GM12892 (cell line): ENCODE data around the gene VPS11. TPM values are rescaled to one million over a fixed set of nuclear protein-coding genes. Genes with fewer than 3 reads are reported as not detected.
A peak's percentile ranks its signal among the peaks of the same experiment; 100 is the strongest.

ENCODE experiments used
- DNase-seq: peaks from one replicate; pipeline ENCODE4 v3.0.0; 2011; ENCODE audit not compliant: insufficient read length
- FAIRE-seq: peaks from 2 replicates; lab custom pipeline; 2011; peaks lifted over from hg19 to GRCh38; lab: Jason Lieb, UNC
- POLR2A ChIP-seq: IDR thresholded peaks from 2 replicates; pipeline ENCODE4 v1.6.1; 2011; ENCODE audit warnings: low read depth, low read length, control low read depth
- POLR2AphosphoS5 ChIP-seq: IDR thresholded peaks from 2 replicates; pipeline ENCODE4 v1.6.1; 2011; ENCODE audit warnings: low read depth, low read length, control low read depth
- TAF1 ChIP-seq: IDR thresholded peaks from 2 replicates; pipeline ENCODE4 v1.6.1; 2011; ENCODE audit warnings: low read depth, mild to moderate bottlenecking, control low read depth, low read length, borderline replicate concordance
- polyA plus RNA-seq: library from polyadenylated mRNA; unstranded; fragments of >200 nt; gene quantifications from one replicate; pipeline ENCODE4 v1.2.1, GENCODE V29; 2012; ENCODE audit warnings: missing spikeins, inconsistent platforms; ENCODE audit not compliant: missing spikeins

Gene VPS11
- 26.5 TPM for polyA plus RNA-seq

DNA sequence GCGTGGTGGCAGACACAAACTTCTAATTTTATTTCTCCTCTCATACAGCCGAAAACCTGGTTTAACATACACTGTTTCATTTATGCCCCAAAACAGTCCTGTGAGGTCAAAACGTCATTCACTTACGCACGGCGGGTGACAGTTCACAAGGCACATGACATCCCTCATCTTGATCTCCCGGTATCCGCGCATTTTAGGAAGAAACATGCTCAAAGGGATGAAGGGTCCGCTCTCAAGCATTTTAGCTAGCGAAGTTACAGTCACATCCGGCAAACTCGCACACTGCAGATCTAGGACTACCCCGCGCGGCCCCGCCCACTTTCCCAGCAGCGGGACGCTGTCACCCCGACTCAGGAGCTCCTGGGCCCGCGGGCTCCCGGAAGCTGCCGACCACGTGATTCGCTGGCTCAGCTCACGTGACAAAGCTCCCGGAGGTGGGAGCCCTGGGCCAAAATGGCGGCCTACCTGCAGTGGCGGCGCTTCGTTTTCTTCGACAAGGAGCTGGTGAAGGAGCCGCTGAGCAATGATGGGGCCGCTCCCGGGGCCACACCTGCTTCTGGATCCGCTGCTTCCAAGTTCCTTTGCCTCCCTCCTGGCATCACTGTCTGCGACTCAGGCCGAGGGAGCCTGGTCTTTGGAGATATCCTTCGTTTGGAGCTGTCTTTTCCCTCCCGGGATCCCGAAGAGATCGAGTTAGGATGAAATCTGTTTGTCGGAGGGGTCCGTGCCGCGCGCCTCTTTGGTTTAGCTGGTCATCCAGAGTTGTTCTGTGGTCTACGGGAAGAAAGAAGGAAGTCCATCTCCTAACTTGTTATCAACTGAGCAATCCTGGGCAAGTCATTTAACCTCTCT, at the start of gene VPS11:
Gene VPS11 (plus strand): TSS at position 448 of the 852 bp plus-strand sequence. CDS start 6 bp downstream, at position 454.
- DNase-seq (peak; percentile 100), FAIRE-seq (peak; percentile 93)
- TF ChIP-seq POLR2A (peak; percentile 85), TAF1 (peak; percentile 69; the same call in 1 of the 2 replicates), POLR2AphosphoS5 (0 out of 2 replicates have a peak, but pooled peaks have one; percentile 58)

GRCh38 chr11:119018074-119018938, 49.3 kb upstream of the VPS11 start, which contains the start of the genes RPS25 and TRAPPC4:
Gene RPS25, minus strand, starts transcription at chr11:119018343. Its CDS starts 59 bp downstream, at chr11:119018284.
Gene TRAPPC4, plus strand, starts transcription at chr11:119018766. Its CDS starts 30 bp downstream, at chr11:119018796.
- FAIRE-seq (peak; percentile 97), DNase-seq (peak; percentile 95)
- peak; percentile 96 for TF ChIP-seq POLR2AphosphoS5
- peak; percentile 95 for TF ChIP-seq POLR2A
- peak; percentile 89 for TF ChIP-seq TAF1

- TF ChIP-seq POLR2AphosphoS5 (no peak), TAF1 (no peak), POLR2A (no peak)
- no peak for DNase-seq
- no peak for FAIRE-seq
Observed at GRCh38 chr11:119019996-119020395, 47.6 kb upstream of the VPS11 start.

DNA sequence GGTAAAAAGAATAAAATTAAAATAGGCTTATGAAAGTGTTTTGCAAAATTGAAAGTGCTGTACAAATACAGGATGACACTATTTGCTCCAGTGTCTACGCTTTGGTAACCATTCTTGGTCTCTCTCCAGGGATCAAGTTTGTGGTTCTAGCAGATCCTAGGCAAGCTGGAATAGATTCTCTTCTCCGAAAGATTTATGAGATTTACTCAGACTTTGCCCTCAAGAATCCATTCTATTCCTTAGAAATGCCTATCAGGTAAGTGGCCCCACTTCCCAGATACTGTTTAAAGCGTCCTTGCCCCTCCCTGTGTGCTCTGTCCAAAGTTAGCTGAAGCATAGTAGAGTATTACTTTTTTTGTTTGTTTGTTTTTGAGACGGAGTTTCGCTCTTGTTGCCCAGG, 46.0 kb upstream of the VPS11 start:
- FAIRE-seq: peak; percentile 36

GRCh38 chr11:119023741-119024140, 43.9 kb upstream of the VPS11 start:
- TF ChIP-seq TAF1: no peak
- no peak for TF ChIP-seq POLR2A
- no peak for TF ChIP-seq POLR2AphosphoS5
- DNase-seq (no peak), FAIRE-seq (no peak)

More for the DNA sequence above, 46.0 kb upstream of the VPS11 start:
- no peak for DNase-seq
- no peak for TF ChIP-seq TAF1
- no peak for TF ChIP-seq POLR2AphosphoS5
- no peak for TF ChIP-seq POLR2A

DNA sequence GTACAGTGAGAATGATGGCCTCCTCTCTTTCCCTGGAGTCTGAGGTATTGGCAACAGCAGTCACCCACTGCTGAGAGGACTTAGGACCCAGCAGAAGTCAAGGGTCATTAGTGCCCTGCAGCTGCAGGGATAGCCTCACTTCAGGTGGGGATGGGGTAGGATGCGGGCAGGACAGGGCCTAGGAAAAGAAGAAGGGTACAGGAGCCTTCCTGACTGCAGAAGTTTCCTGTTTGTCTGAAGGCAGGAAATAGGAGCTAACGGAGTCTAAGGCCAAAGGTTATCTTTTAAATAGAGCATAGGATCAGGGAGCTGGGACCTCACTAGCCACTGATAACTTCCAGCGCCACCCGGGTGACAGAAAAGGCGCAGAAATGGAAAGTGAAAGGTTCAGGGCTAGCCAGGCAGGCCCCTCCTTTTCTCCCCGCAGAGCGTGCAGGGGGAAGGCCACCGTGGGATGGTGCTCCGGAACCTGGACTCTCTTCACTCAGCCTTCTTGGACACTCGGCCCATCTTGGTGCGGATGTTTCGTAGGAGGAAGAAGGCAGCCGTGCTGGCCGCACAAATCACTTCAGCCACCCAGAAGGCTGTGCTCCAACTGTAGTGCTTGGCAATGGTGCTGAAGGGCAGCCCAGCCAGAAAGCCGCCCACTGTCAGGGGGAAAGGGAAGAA, 43.1 kb upstream of the VPS11 start:
- TF ChIP-seq POLR2A (no peak), POLR2AphosphoS5 (no peak), TAF1 (no peak)
- FAIRE-seq: no peak
- DNase-seq: no peak

DNA sequence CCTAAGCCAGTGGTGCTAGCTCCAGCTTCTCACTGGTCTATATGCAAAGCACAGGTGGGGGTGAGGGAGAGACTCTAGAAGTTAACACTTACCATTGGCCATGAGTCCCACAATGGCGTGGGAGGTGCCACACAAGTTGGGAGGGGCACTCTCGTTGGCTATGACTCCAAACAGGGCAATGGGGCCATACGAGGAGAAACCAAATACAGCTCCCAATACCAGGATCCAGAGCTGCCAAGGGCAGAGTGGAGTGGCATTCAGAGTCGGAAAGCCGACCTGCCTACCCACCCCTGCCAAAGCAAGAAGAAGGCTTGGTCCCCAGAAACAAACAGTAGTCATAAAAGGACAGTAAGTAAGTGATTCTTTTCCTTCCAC, 42.5 kb upstream of the VPS11 start:
- DNase-seq: no peak
- no peak for FAIRE-seq
- TF ChIP-seq TAF1 (no peak), POLR2A (no peak), POLR2AphosphoS5 (no peak)

GRCh38 chr11:119025541-119025940, 42.1 kb upstream of the VPS11 start:
- DNase-seq (no peak), FAIRE-seq (no peak)
- TF ChIP-seq POLR2AphosphoS5 (no peak), POLR2A (no peak), TAF1 (no peak)

DNA sequence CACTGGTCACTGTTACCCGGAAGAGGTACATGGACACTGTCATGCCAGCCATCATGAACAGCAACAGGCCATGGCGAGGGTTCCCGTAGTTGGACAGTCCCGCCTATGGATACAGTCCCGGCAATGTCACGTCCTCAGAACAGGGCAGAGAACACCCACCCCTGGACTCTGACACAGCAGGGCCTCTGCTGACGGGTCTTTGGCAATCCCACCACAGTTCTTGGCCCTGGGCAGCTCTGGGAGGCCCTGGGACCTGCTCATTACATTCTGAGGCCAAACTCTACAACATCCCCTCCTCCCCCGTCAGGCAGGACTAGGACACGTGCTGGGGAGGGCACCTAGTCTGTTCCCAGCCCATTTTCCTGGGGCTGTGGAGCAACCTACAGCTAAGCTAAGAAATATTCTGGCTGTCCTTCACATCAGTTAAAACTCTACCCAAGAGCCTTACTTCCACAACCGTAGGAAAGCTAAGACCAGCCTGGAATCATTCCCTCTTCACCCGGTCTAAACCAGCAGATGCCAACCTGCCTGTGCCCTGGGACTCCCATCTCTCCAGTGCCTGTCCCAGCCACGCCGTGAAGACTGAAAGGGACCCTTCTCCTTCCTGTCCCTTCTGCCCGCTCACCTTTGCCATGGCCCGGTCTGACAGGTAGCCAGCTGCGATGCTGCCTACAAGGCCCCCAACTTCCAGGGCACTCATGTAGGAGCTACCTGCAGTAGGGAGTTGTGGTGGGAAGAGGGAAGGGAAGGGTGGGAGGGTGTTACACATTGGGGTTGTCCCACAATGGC, 41.4 kb upstream of the VPS11 start:
- DNase-seq (no peak), FAIRE-seq (no peak)
- TF ChIP-seq POLR2A: no peak
- no peak for TF ChIP-seq TAF1
- no peak for TF ChIP-seq POLR2AphosphoS5

DNA sequence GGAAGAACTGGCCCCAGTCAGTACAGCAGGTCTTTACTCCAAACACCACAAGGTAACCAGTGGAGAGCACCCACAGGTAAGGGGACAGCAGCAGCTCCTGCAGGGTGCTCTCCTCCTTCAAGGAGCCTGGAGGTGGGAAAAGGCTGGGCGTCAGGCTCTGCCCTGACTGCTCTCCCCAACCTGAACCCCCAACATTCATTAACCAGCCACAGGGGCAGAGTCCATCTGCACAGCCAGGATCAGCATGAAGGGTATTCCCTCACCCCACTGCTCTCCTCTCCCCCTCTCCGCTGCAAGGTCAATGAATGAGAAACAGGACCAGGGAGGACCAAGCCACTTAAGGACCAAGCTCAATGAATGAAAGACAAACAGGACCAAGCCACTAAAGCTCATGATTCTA, 40.6 kb upstream of the VPS11 start:
- TF ChIP-seq TAF1: no peak
- TF ChIP-seq POLR2AphosphoS5: no peak
- TF ChIP-seq POLR2A: no peak
- no peak for DNase-seq

More for the DNA sequence above, 40.6 kb upstream of the VPS11 start:
- no peak for FAIRE-seq
